Measurements from ENCODE around the gene ZFP28. TPM values are rescaled to one million over a fixed set of nuclear protein-coding genes. Genes with fewer than 3 reads are reported as not detected.

Gene ZFP28
- total RNA-seq: 10 to 100 TPM in 3 of 4 donors, 1 to 10 TPM in 1; 6.1 to 45.3 (median 17.7) TPM

DNA sequence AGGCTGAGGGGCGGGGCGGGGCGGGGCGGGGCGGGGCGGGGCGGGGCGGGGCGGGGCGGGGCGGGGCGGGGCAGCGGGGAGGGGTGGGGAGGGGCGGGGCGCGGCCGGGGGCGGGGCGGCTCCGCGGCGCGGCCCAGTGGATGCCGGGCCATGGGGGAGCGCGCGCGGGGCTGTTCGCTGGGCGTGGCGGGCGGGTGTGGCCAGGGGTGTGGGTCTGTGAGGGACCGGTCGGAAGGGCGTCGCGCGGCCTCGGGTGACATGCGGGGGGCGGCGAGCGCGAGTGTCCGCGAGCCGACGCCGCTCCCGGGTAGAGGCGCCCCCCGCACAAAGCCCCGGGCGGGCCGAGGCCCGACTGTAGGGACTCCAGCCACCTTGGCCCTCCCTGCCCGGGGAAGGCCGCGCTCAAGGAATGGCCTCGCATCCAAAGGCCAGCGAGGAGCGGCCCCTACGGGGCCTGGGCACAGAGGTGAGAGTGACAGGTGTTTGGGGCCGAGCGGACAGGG lies at the start of gene ZFP28:
TSS of gene ZFP28 (plus strand) at position 188 of the 503 bp plus-strand sequence. CDS start at position 259, 71 bp downstream.
- Histone ChIP-seq H3K27me3 (no peaks in the 10 kb centered on the region), H3K36me3 (no peaks in the 10 kb centered on the region), H3K9me3 (peaks cover 0 to 46% of the 10 kb centered on the region in 2 donors), H3K4me1 (no peaks in the 10 kb centered on the region), H3K4me3 (peak within 1 kb of the TSS; percentile 89 to 92), H3K27ac (peak within 1 kb of the TSS; percentile 93)
- peak; percentile 76 to 78 for DNase-seq
- peak in 1 of 4 experiments; percentile 4 for TF ChIP-seq CTCF (IDR thresholded peaks at IDR 0.05)
- peak in 1 of 2 donors; percentile 28 for TF ChIP-seq POLR2A (IDR thresholded peaks at IDR 0.05)
- intact Hi-C loops (cut with DNase I; ENCODE audit: low total_unique reads): no loop called here

DNA sequence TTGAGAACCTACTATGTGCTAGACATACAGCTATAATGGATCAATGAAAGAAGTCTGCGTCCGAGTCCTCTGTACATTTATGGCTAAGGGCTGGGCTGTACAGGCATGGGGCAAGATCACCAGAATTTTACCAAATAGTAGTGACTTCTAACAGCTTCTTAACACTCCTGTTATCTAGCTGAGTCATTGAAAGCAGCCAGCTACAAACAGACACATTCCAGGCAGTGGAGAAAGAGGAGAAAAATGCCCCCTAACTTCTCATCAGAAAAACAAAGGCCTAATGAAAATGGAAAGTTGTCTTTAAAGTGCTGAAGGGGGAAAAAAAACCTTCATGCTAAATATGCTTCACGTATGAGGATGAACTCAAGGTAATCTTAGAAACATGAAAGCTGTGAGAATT lies 47.3 kb upstream of the ZFP28 start:
- TF ChIP-seq CTCF (IDR thresholded peaks at IDR 0.05) (no peak), POLR2A (IDR thresholded peaks at IDR 0.05) (no peak)
- Histone ChIP-seq H3K4me1 (no peaks in the 10 kb centered on the region), H3K9me3 (peaks cover 0 to 72% of the 10 kb centered on the region in 2 donors), H3K36me3 (no peaks in the 10 kb centered on the region), H3K4me3 (no peak overlapping the region), H3K27ac (no peak overlapping the region), H3K27me3 (no peaks in the 10 kb centered on the region)
- DNase-seq: no peak
- intact Hi-C loops (cut with DNase I; ENCODE audit: low total_unique reads): no loop called here

DNA sequence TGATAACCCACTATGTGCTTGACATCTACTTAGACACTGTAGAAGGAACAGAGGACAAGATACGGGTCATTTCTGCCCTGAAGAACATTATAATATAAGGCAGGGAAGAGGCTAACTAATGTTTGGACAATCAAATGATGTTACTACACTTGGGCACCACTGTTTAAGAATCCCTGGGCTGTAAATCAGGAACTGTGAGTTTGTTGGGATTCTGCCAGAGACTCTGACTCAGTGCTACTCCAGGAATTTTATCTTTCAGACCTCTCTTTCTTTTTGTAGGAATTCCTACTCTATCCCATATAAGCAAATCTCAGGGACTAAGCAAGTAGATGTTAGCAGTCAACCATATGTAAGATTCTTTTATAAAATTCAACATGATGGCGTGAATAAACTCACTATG lies 34.2 kb upstream of the ZFP28 start:
- H3K9me3 ChIP-seq: no peaks in the 10 kb centered on the region
- no peak for TF ChIP-seq POLR2A (IDR thresholded peaks at IDR 0.05)
- no peak for TF ChIP-seq CTCF (IDR thresholded peaks at IDR 0.05)
- no peaks in the 10 kb centered on the region for H3K4me1 ChIP-seq
- no peak for DNase-seq
- H3K27ac ChIP-seq: no peak overlapping the region
- intact Hi-C loops (cut with DNase I; ENCODE audit: low total_unique reads): no loop called here
- H3K36me3 ChIP-seq: no peaks in the 10 kb centered on the region
- H3K4me3 ChIP-seq: no peak overlapping the region
- H3K27me3 ChIP-seq: no peaks in the 10 kb centered on the region

- Histone ChIP-seq H3K4me3 (peak within 1 kb of the TSS; percentile 65 to 87), H3K36me3 (peaks cover 0 to under 1% of the 10 kb centered on the region in 2 donors), H3K9me3 (peaks cover 0 to 2% of the 10 kb centered on the region in 2 donors), H3K27me3 (no peaks in the 10 kb centered on the region), H3K27ac (peak within 1 kb of the TSS; percentile 98 to 99), H3K4me1 (no peaks in the 10 kb centered on the region)
- peak; percentile 99 for DNase-seq
- TF ChIP-seq CTCF (IDR thresholded peaks at IDR 0.05) (no peak), POLR2A (IDR thresholded peaks at IDR 0.05) (peak; percentile 28 to 51)
- intact Hi-C loops (cut with DNase I; ENCODE audit: low total_unique reads): no loop called here
Observed at GRCh38 chr19:56507446-56508289, 31.1 kb upstream of the ZFP28 start, which contains the start of gene ZNF471. ZNF471 (plus strand) TSS chr19:56507855; CDS start chr19:56511572, 3,717 bp downstream.

DNA sequence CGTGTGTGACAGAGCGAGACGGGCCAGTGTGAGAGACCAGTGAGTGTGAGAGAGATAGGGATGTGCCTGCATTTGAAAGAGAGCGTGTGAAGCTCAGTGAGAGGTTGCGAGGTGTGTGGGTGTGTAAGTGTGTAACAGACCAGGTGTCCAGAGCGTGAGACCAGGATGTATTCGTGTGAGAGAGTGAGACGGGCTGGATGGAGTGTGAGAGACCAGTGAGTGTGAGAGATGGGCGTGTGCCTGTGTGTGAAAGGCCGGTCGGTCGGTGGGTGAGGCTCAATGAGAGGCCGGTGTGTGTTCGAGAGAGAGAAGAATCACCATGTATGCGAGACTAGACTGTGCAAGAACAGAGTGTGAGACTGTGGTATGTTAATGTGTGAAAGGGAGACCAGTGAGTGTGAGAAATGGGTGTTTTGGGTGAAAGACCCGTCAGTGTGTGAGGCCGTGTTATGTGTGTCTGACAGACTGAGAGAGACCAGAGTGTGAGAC lies 30.4 kb upstream of the ZFP28 start:
- H3K36me3 ChIP-seq: peaks cover 0 to 3% of the 10 kb centered on the region in 2 donors

More for the DNA sequence above, 30.4 kb upstream of the ZFP28 start:
- Histone ChIP-seq H3K4me1 (no peaks in the 10 kb centered on the region), H3K27me3 (no peaks in the 10 kb centered on the region), H3K27ac (peak overlapping the region; percentile 98 to 99), H3K4me3 (peak overlapping the region; percentile 65 to 87), H3K9me3 (peaks cover 0 to 7% of the 10 kb centered on the region in 2 donors)
- intact Hi-C loops (cut with DNase I; ENCODE audit: low total_unique reads): no loop called here
- no peak for DNase-seq
- TF ChIP-seq POLR2A (IDR thresholded peaks at IDR 0.05): no peak
